PC-3 (cell line): ENCODE results near the gene LMBRD1. TPM values are rescaled to one million over a fixed set of nuclear protein-coding genes. Genes with fewer than 3 reads are reported as not detected.

Experiments
- ATAC-seq: fragments of 200-7000 bp; cut with Tn5 transposase; 2 replicates; pipeline ENCODE4 v1.9.1; 2020; ENCODE audit warnings: mild to moderate bottlenecking, moderate library complexity
- BruUV-seq: library from RNA; stranded (reverse); fragments of 400-500 nt; replicated peaks from 2 replicates; lab custom pipeline; 2021; lab: Mats Ljungman, UMichigan
- CTCF ChIA-PET: fragments of 300-600 bp; sonication (Branson Sonifier 250); formaldehyde crosslinking; loops from one replicate; lab custom pipeline; 2022; ENCODE audit warnings: antibody characterized with exemption; lab: Charles Lee
- POLR2A ChIA-PET: fragments of 300-600 bp; sonication (Branson Sonifier 250); formaldehyde crosslinking; loops from one replicate; lab custom pipeline; 2022; ENCODE audit warnings: antibody characterized with exemption; ENCODE audit not compliant: unreplicated experiment; lab: Charles Lee
- DNase-seq: peaks from one replicate; pipeline ENCODE4 v3.0.0-alpha.2; 2015
- H2AFZ ChIP-seq: fragments of 300-600 bp; sonication (generic); 2 replicates; pipeline ENCODE4 v1.6.0; 2016; ENCODE audit warnings: antibody characterized with exemption, low read length
- H3F3A ChIP-seq: fragments of 300-600 bp; sonication (generic); one replicate; pipeline ENCODE4 v1.6.0; 2017; ENCODE audit warnings: antibody characterized with exemption, low read length, control low read depth, mild to moderate bottlenecking; ENCODE audit not compliant: unreplicated experiment
- H3K27ac ChIP-seq: fragments of 300-600 bp; sonication (generic); 2 replicates; pipeline ENCODE4 v1.5.1; 2016; ENCODE audit warnings: mild to moderate bottlenecking, low read length
- H3K27me3 ChIP-seq: fragments of 300-600 bp; sonication (generic); 2 replicates; pipeline ENCODE4 v1.6.1; 2016; ENCODE audit warnings: low read length, mixed read lengths
- H3K36me3 ChIP-seq: fragments of 300-600 bp; sonication (generic); 2 replicates; pipeline ENCODE4 v1.6.1; 2016; ENCODE audit warnings: low read depth, mixed run types, low read length, mixed read lengths
- H3K4me1 ChIP-seq: fragments of 300-600 bp; sonication (generic); 2 replicates; pipeline ENCODE4 v1.5.1; 2016; ENCODE audit warnings: low read length; ENCODE audit not compliant: insufficient read depth
- H3K4me2 ChIP-seq: fragments of 300-600 bp; sonication (generic); 2 replicates; pipeline ENCODE4 v1.6.0; 2016; ENCODE audit warnings: low read length
- H3K4me3 ChIP-seq: fragments of 300-600 bp; sonication (generic); 2 replicates; pipeline ENCODE4 v1.5.1; 2016; ENCODE audit warnings: mild to moderate bottlenecking, low read length, mixed read lengths
- H3K79me2 ChIP-seq: fragments of 300-600 bp; sonication (generic); 2 replicates; pipeline ENCODE4 v1.6.1; 2017; ENCODE audit warnings: low read length, mixed read lengths
- H3K9ac ChIP-seq: fragments of 300-600 bp; sonication (generic); 2 replicates; pipeline ENCODE4 v1.6.0; 2016; ENCODE audit warnings: mild to moderate bottlenecking, low read length
- H3K9me2 ChIP-seq: fragments of 300-600 bp; sonication (generic); replicated peaks from 2 replicates; pipeline ENCODE4 v1.6.1; 2016; ENCODE audit warnings: mixed run types, low read length, mixed read lengths
- H3K9me3 ChIP-seq: fragments of 300-600 bp; sonication (generic); 2 replicates; pipeline ENCODE4 v1.6.1; 2016; ENCODE audit warnings: low read length, mixed read lengths
- H4K20me1 ChIP-seq: fragments of 300-600 bp; sonication (generic); 2 replicates; pipeline ENCODE4 v1.6.1; 2016; ENCODE audit warnings: low read length, mixed read lengths
- CTCF ChIP-seq: fragments of 300-600 bp; sonication (generic); conservative IDR thresholded peaks from 2 replicates; pipeline ENCODE4 v1.5.1; 2017; ENCODE audit warnings: antibody characterized with exemption, low read depth, mild to moderate bottlenecking, low read length
- EZH2 ChIP-seq: fragments of 300-600 bp; sonication (generic); IDR thresholded peaks from one replicate; pipeline ENCODE4 v1.6.1; 2017; ENCODE audit warnings: antibody characterized with exemption, mild to moderate bottlenecking, low read length; ENCODE audit not compliant: unreplicated experiment
- EZH2phosphoT487 ChIP-seq: fragments of 300-600 bp; sonication (generic); IDR thresholded peaks from 2 replicates; pipeline ENCODE4 v1.6.1; 2018; ENCODE audit warnings: mild to moderate bottlenecking, antibody characterized with exemption, low read length, borderline replicate concordance
- intact Hi-C: fragments of 100-400 bp; cut with micrococcal nuclease; formaldehyde crosslinking; loops from 2 replicates; pipeline ENCODE4 v1.9.0; 2023
- total RNA-seq: library from RNA; depleted of rRNA; stranded (reverse); fragments of >200 nt; gene quantifications from 2 replicates; pipeline ENCODE4 v1.2.3, GENCODE V29; 2014

LMBRD1 gene
- total RNA-seq, 1 experiment from 2014 or later = 5.4 TPM

DNA sequence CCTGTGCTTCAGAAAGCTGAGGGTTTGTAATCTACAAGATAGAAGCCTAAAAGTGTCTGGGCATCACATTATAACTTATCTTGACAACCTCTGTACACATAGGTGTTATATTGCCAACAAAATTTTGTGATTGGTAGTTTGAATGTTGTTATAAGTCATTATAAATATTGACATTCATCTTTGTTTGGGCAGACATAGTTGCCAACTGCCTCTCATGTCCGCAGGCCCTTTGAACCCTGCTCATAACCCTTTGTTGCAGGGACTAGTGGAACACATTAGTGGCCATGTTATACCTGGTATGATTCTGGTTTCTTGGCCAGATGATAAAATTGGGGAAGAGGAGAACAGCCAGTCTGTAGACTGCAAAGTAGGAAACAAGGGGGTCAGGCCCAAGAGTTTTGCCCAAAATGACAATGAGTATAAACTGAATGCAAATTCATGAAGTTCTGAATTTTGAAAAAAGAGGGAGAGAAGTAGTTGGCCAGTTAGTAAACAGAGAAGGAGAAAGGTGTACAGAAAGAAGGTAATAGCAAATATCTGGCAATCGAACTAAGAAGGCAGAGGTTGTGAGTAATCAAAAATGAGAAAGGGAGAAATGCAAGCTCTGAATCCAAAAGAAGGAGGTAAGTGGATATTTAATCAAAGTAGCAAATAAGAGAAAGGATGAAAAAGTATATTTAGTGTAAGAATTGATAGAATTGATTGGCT lies 21.6 kb upstream of the LMBRD1 start:
- Histone ChIP-seq H3F3A (no peaks in the 10 kb centered on the region), H3K4me1 (no peaks in the 10 kb centered on the region), H3K4me2 (no peak overlapping the region), H3K27ac (no peak overlapping the region), H3K9me2 (no peaks in the 10 kb centered on the region), H3K4me3 (no peak overlapping the region), H3K9ac (no peak overlapping the region), H3K79me2 (no peaks in the 10 kb centered on the region), H4K20me1 (no peaks in the 10 kb centered on the region), H2AFZ (no peak overlapping the region), H3K36me3 (no peaks in the 10 kb centered on the region), H3K9me3 (no peaks in the 10 kb centered on the region), H3K27me3 (no peaks in the 10 kb centered on the region)
- CTCF ChIA-PET = no interaction called here
- ATAC-seq = no peak
- POLR2A ChIA-PET = no interaction called here
- no peak for TF ChIP-seq EZH2
- TF ChIP-seq CTCF = no peak
- TF ChIP-seq EZH2phosphoT487 = no peak
- intact Hi-C loops = no loop called here
- no peak for DNase-seq
- BruUV-seq = no TSS peak

DNA sequence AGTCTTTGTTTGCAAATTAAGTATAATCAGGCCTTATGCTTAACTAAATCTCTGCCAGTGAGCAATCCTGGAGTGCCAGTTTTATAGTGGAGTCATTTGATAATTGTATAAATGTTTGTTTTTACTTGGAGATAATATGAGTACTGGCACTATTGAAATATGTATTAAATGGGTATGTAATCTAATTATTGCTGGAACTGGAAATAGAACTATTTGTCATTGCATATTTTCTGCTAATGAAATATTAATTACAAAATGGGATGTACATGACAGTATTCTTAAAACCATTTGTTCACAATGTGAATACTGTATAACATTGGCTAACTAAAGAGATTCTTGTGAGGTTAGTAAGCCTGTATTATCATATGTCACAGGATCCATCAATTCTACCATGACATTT lies 20.5 kb upstream of the LMBRD1 start:
- no peaks in the 10 kb centered on the region for H3K27me3 ChIP-seq
- H3K4me2 ChIP-seq = no peak overlapping the region
- H3K36me3 ChIP-seq = no peaks in the 10 kb centered on the region
- ChIA-PET POLR2A (no interaction called here), CTCF (no interaction called here)
- H3F3A ChIP-seq = no peaks in the 10 kb centered on the region
- no peak overlapping the region for H2AFZ ChIP-seq
- no peaks in the 10 kb centered on the region for H3K9me3 ChIP-seq
- no peak overlapping the region for H3K9ac ChIP-seq
- TF ChIP-seq CTCF = no peak
- no peak for TF ChIP-seq EZH2
- TF ChIP-seq EZH2phosphoT487 = no peak
- H3K27ac ChIP-seq = no peak overlapping the region
- no peak overlapping the region for H3K4me3 ChIP-seq
- no TSS peak for BruUV-seq
- no peaks in the 10 kb centered on the region for H4K20me1 ChIP-seq
- DNase-seq (no peak), ATAC-seq (no peak)
- intact Hi-C loops = no loop called here
- no peaks in the 10 kb centered on the region for H3K4me1 ChIP-seq
- no peaks in the 10 kb centered on the region for H3K79me2 ChIP-seq
- no peaks in the 10 kb centered on the region for H3K9me2 ChIP-seq

GRCh38 chr6:69816569-69816968 lies 19.8 kb upstream of the LMBRD1 start:
- no peaks in the 10 kb centered on the region for H3K9me2 ChIP-seq
- H3K9ac ChIP-seq = no peak overlapping the region
- H3K36me3 ChIP-seq = no peaks in the 10 kb centered on the region
- no peaks in the 10 kb centered on the region for H3K4me1 ChIP-seq
- no peak for TF ChIP-seq EZH2phosphoT487
- TF ChIP-seq CTCF = no peak
- no peak for TF ChIP-seq EZH2
- H3K27me3 ChIP-seq = no peaks in the 10 kb centered on the region
- no peak overlapping the region for H3K4me2 ChIP-seq
- H3K79me2 ChIP-seq = no peaks in the 10 kb centered on the region
- no peak overlapping the region for H2AFZ ChIP-seq
- H3K9me3 ChIP-seq = no peaks in the 10 kb centered on the region
- no peaks in the 10 kb centered on the region for H3F3A ChIP-seq
- intact Hi-C loops = no loop called here
- POLR2A ChIA-PET = no interaction called here
- no peak for ATAC-seq
- H3K27ac ChIP-seq = no peak overlapping the region
- H3K4me3 ChIP-seq = no peak overlapping the region
- CTCF ChIA-PET = no interaction called here
- BruUV-seq = no TSS peak
- no peak for DNase-seq
- H4K20me1 ChIP-seq = no peaks in the 10 kb centered on the region
